ENCODE results near the gene IQSEC1.

- TF ChIP-seq POLR2A (IDR thresholded peaks at IDR 0.05) (no peak), CTCF (IDR thresholded peaks at IDR 0.05) (no peak)
Measured at GRCh38 chr3:12992629-12993516, 80.4 kb downstream of the IQSEC1 start.

Data from prostate gland (tissue), 2 donors.